Tibial nerve (tissue), 4 donors: ENCODE measurements around the gene PCED1A.

Experiments used
- CTCF ChIP-seq, 5 experiments: fragments of 200-600 bp in 3 of 5; fragments of 450-650 bp in 2 of 5; sonication (generic) in 3 of 5; IDR thresholded peaks; one replicate each; pipeline ENCODE4 v1.5.1; 2016 to 2019; ENCODE audit warnings: antibody characterized with exemption in 5 of 5, mild to moderate bottlenecking in 3 of 5, moderate library complexity in 2 of 5
- EP300 ChIP-seq, 2 donors: sonication (generic); formaldehyde crosslinking; IDR thresholded peaks; one replicate each; pipeline ENCODE4 v1.6.1; 2017; ENCODE audit warnings: antibody characterized with exemption in 2 of 2, mild to moderate bottlenecking in 1 of 2

- TF ChIP-seq CTCF (IDR thresholded peaks at IDR 0.05) = no peak
- TF ChIP-seq EP300 (IDR thresholded peaks at IDR 0.05) = no peak
Measured at GRCh38 chr20:2835331-2835796, 5.1 kb downstream of the PCED1A start.
